GM21529 (cell line): ENCODE results near the gene RAP1B.
A peak's percentile ranks its signal among the peaks of the same experiment; 100 is the strongest.

ENCODE experiments used
- ATAC-seq: cut with Tn5 transposase; IDR thresholded peaks from one replicate; pipeline ENCODE4 v1.9.1; 2021; ENCODE audit not compliant: unreplicated experiment

RAP1B gene

DNA sequence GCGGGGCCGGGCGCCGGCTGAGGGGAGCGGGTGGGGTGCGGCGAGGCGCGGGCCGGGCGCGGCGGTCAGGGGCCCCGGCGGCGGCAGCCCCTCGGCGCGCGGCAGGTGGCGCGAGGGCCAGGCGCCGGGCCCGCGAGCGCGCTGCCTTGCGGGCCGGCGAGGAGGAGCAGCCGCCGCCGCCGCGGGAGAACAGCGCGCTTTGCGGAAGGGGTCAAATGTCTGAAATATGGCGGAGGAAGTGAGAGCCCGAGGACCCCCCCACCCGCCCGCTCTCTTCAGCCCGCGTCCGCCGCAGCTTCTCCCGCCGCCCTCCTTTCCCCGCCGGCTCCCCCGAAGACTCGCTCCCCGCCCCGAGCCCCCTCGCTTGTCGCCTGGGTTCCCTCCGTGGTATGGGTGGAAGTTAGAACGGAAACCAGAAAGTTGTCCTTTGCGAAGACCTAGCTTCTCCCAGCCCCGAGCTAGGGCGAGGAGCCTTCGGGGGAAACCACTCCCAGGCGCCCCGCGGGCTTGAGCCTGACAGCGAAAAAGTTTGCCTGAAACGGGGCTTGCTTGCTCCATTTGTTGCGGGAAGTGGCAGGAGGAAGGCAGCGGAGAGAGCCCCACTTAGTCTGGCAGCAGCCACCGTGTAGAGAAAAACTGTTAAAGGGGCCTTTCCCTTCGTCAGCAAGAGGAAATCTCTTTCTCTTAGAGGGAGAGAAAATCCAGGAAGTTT, 551 bp downstream of the RAP1B start:
- peak; percentile 23 for ATAC-seq

DNA sequence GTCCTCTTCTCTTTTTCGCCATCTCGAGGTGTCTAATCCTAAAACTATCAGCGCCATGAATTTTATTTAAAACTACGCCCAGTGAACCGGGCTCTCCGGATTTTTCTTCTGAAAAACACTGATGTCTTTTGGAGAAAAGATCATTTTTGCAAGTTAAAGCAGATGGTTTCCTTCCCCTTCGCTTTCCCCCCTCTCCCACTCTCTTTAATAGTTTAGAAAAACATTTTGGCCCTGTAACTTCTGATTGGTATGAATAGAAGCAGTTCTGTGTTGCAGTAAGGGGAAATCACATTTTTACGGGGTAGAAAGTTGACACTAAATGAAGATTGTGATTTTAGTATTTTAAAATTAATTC, 1.1 kb downstream of the RAP1B start:
- no peak for ATAC-seq

DNA sequence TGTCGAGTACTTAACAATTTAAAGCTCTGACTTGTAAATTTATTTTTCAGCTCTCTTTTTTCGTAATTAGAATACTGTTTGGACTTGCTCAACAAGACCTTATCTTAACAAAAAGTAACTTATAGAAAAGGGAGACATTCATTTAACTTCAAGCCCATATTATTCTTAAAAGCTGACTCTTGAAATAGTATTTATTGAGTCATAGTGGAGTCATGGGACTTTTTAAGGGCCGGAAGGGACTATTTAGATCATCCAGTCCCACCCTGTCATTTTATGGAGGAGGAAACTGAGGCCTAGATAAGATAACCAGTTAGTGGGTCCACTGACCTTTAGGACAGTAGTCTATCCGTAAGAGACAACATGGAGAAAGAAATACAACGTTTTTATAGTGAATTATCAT, 1.5 kb downstream of the RAP1B start:
- no peak for ATAC-seq

DNA sequence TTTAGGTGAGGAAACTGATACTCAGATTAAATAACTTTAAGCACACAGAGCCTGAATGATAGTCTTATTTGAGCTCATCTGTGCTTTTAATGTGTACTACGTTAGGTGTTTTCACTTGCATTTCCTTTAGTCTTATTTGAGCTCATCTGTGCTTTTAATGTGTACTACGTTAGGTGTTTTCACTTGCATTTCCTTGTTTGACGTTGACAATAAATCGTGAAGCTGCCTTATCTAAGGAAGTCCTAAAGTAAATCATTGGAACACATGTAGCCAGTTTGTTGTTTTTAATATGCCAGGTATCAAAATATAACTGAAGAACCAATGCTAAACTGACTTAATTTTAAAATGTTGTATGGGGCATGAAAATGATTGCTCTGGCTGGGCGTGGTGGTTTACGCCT, 2.0 kb downstream of the RAP1B start:
- no peak for ATAC-seq

DNA sequence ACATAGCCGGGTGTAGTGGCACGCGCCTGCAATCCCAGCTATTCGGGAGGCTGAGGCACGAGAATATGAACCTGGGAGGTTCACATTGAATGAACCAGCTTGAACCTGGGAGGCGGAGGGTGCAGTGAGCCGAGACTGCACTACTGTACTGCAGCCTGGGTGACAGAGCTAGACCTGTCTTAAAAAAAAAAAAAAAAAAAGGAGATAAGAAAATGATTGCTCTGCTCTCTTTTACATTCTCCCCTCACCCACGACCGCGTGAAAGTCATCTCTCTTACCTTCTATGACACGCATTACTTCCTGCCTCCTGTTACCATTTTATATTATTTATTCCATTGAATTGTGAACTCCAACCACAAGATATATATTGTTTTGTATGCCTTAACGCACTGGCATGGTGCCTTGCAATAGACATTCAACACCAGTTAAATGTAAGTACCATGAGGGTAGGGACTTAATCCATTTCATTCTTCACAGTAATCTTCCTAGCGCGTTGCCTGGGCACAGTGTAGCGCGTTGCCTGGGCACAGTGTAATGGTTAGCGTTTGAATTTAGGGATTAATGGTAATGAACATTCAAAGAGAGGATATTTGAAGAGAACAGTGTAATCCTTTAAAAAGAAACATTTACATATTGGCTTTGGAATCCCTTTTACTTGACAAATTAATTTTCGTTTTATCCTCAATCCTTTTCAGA, 2.7 kb downstream of the RAP1B start:
- no peak for ATAC-seq

DNA sequence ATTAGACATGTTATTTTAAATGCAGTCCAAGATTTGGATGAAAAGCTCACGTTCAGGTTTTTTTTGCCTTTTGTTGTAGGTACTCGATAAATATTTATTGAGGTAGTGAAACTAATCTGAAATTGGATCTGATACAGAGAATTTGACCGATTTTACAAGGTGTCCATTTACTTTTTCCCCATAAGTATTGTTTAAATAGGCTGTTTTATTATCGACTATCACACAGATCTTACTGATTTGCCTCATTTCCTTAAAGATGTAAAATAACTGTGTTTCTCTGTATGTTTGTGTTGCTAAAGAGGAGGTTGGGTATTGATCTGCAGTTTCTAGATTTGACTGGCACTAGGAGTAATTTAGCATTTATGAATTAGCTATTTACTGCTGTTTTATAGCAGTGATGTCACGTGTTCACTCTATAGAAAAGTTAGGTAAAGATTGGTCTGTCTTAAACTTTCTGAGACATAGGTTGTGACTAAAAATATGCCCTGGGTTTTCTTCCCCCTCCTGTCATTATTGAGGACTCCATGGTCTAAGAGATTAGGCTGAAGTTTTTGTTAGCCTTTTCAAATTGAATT, 3.5 kb downstream of the RAP1B start:
- ATAC-seq, result no peak

DNA sequence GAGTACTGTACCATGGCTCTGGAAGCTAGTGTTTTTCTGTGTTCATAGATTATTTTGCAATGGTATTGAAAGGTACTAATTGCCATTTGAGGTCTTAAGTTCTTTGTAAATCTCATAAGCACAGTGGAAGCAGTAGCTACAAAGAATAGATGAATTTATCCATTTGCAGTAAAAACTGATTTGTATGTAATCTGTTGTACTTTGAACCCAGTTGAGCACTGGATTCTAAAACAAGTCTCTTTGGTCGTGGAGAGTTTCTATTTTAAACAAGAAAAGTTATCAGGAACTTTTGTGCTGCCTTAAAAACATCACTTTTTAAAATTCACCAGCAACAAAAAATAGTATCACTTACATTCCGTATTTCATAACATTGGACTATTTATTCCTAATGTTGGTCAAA, 4.1 kb downstream of the RAP1B start:
- ATAC-seq, result no peak

DNA sequence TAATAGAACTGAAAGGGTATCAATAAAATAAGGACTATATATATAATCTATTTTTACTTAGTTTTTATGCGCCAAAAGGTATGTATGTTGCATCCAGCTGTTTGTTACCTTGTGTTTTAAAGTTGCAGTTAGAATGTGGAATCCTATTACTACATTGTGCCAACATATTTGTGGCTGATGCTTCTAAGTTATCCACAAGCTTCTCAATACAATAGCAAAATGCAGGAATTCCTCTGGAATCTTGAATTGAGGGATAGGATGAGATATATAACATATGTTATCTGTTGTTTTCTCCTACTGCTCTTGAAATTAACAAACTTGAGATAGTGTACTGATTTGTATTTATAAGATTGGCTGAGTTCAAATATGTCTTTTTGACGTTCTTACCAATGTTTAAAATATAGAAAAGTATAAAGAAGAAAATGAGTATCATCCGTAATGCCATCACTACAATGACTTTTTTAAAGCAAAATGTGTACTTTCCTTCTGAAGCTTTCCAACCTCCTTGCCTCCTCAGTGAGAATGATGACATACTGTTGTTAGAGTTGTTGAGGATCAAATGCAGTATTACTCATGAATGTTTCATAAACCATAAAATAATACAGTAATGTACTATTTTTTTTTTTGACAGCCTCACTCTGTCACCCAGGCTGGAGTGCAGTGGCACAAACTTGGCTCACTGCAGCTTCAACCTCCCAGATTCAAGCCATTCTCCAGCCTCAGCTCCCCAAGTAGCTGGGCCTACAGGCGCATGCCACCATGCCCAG, 6.6 kb downstream of the RAP1B start:
- ATAC-seq, result no peak

DNA sequence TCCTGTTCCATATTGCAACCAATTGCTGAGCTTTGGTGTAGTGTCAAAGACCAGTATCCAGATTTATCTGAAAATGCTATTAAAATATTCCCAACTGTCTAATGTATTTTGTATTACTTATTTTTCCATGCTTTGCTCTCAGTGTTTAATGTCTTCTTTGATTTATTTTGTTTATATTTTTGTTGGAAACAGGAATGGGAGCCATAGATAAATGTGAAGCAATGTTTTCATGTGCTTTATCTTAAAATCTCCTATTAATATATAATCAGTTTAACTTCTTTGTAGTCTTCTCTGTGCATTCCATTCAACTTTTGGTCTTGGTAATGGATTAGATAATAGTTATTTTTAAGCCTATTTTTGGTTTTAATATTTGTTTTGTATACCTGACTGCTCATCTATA, 8.8 kb downstream of the RAP1B start:
- ATAC-seq, result no peak

DNA sequence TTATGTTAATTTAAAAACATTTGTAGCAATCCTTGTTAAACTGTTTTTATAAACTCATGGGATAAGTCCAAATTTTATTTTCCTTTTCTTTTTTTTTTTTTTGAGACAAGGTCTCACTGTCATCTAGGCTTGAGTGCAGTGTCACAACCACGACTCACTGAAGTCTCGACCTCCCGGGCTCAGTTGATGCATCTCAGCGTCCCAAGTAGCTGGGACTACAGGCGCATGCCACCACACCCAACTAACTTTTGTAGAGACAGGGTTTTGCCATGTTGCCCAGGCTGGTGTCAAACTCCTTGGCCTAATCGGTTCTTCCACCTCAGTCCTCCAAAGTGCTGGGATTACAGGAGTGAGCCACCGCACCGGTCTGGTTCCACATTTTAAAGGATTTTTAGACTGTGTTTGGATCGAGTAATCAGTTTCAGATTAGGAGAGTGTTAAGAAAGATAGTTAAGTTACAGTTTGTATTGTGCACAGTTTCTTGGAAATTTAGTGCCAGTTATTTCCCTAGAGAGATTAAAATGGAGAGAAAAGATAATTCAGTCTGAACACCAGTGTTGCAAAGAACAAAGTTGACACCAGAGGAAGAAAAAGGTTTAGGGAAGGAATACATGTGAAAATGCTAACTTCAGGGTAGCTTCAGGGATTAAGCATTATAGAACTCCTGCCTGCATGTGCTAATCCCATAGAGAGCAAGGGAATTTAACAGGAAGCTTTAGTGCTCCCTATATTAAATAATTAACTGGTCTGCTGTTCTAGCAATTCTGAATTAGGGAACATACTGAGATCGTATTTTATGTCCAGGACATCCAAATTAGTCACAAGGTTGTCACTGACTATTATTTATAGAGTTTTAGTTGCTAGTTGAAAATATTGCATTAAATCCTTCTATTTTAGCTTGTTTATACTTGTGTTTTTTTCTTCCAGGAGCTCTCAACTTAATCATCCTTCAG, 10.1 kb downstream of the RAP1B start:
- ATAC-seq, result no peak

DNA sequence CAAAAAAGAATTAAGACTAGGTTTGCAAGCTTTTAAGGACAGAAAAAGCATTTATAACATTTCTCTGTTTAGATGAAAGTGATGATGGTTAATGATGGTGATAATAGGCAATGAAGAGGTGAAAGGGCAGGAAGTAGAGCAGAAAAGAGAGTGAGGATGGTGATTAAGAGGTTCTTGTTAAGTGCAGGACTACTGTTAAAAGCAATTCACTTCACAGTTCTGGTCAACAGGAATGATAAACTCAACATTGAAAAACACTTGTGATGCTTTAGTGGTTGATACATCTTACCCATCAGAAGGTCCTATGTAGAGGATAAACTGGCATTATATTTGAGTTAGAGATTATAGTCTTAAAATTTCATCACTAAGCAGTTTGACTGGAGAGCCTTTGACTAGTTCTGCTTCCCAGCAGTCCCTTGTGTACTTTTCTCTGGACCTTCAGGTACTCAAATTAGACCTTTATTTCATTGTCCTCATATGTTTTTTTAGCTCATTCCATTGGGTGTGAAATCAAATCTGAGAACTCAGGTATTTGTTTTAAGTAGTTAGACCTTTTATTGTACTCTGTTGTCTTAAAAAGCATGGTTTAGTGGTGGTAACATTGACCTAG, 10.9 kb downstream of the RAP1B start:
- no peak for ATAC-seq

DNA sequence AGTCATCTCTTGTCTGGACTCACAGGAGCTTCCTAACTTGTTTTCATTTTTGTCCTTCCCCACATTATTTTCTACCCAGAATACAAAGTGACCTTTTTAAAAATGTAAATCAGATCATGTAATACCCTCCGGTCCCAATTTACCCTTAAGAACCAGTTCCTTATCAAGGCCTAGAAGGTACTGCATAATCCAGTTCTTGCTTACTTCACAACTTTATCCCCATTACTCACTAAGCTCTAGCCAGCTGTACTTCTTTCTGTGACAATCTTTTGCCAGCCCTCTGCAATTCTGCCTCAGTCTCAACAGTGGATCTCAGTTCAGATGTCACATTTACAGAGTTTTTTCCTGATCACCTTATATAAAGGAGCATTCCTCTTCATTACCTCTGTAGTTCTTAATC, 11.6 kb downstream of the RAP1B start:
- ATAC-seq, result no peak

DNA sequence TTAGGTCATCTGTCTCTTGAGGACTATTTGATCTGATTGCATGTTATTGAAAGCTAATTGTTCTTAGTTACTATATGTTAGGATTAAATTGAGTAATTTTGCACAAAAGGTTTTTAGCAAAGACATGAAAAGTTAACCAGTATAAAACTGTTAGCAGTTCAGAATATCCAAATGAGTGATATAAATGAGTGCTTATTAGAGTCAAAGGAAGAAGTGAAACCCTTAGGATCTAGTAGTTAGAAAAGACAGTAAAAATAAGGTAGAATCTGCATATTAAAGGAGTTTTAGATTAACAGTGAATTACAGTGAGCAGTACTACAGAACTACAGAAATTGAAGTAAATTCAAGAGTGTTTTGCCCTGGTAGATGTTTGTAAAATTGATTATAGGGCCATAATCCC, 12.4 kb downstream of the RAP1B start:
- no peak for ATAC-seq

DNA sequence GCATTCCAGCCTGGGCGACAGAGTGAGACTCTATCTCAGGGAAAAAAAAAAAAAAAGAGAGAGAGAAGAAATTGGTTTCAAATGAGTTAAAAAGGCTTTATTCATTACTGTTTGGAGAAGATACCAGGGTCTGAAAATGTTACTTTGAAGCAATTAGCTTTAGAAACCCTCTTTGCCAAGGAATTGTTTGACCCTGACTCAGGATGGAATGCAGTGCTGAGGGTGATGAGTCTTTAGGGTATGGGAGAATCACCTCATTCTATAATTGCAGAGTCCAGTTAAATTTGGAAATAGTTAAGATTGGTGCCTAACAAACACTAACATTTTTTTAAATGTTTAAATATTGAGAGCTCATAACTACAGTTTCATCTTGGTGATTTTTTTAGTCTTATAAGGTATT, 13.3 kb downstream of the RAP1B start:
- no peak for ATAC-seq

DNA sequence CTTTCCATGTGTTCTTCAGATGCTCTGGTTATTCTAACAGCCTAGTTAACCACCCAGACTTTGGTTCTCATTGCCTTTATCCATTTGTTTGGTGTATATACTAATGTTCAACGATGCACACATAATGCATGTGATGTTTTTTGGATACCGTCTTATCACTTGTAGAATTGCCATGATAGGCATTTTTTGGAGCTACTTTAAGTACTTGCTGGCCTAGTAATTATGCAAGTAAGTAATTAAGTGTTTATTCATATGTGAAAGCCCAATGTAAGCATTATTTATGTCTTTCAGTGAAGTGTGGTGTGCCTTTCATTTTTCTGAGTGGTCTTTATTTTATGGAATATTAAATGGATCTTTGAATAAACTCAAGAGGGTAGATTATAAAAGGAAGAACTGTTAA, 14.2 kb downstream of the RAP1B start:
- ATAC-seq, result no peak

DNA sequence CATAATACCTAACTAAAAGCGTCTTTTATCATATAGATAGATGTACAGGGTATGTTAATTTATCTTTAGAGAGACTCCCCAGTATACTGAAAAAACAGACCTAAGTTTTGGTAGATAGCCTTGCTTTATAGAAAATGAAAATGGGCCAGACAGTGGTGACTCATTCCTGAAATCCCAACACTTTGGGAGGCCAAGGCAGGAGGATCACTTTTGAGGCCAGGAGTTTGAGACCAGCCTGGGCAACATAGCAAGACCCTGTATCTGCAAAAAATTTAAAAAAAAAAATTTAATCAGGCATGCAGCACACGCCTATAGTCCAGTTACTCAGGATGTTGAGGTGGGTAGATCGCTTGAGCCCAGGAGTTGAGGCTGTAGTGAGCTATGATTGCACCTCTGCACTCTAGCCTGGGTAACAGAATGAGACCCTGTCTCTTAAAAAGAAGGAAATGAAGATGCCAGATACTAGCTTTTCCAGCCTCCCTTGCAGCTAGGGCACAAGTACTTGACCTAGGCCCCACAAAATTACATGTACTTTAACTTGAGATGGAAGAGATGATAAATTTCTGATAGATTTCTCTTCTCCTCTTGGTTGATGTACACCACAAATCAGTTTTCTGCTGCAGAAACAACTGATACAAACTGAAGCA, 17.1 kb downstream of the RAP1B start:
- no peak for ATAC-seq

DNA sequence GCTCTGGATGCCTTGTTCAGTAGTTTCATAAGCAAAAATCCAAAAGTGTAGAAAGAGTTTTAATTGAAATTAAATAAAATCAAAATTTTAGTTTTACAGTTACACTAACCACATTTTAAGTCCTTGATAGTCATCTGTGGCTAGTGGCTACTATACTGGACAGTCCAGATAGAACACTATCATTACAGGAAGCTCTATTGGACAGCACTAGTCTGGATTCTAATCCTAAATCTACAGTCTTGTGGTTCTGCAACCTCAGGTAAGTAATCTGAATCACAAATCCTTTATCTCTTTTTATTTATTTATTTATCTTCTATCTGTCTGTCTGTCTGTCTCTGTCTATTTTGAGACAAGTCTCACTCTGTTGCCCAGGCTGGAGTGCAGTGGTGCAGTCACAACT, 18.0 kb downstream of the RAP1B start:
- no peak for ATAC-seq

DNA sequence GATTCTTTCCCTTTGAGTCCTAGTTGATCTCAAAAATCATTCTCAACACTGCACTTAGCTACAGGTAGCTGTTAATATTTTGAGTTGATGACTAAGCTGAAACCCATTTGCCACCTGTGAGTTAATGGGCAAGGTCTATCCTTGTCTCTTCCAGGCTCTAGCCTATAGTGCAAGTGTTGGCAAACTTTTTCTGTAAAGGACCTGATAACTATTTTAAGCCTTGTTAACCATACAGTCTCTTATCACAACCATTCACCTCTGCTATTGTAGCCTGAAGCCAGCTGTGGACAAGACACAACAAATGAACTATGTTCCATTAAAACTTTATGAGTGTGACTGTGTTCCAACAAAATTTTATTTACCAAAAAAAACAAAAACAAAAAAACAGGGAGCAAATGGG, 19.4 kb downstream of the RAP1B start:
- no peak for ATAC-seq

DNA sequence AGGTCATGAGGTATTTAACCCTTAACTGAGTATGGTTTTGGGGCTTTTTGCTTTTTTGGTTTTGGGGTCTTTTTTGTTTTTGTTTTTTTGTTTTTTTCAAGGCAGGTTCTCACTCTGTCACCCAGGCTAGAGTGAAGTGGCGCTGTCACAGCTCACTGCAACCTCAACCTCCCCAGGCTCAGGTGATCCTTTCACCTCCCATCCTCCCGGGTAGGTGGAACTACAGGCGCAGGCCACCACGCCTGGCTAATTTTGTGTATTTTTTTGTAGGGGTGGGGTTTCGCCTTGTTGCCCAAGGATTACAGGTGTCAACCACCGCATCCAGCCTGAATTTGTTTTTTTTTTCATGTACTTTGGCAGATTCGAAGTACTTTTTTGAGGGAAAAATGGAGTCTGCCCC, 19.9 kb downstream of the RAP1B start:
- no peak for ATAC-seq

DNA sequence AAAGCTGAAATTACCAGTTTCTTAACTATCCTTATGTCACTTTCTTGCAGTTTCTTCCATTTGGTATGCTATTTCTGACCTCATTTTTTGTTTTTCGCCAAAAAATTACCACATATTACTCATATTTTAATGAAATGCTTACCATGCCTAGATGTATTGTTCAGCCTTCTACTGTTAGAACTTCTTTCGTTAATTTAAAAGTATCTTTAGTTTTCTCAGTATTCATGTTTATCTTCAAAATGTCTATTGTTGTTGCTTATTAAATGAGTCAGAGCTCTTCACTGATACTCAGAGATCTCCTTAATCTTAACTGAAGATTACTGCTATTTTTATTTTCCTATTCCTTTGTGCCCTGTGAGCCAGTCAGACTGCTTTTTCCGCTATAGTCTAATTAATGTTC, 20.5 kb downstream of the RAP1B start:
- no peak for ATAC-seq
